LNCaP clone FGC (cell line): Measurements from ENCODE around the gene BRD1.

ENCODE experiments used
- DNase-seq: peaks from one replicate; pipeline ENCODE4 v3.0.0-alpha.2; 2011; ENCODE audit warnings: low read depth
- H3K4me3 ChIP-seq: 2 replicates; pipeline ENCODE4 v1.5.1; 2011; ENCODE audit warnings: mild to moderate bottlenecking, low read depth, low read length, control low read depth
- CTCF ChIP-seq: IDR thresholded peaks from 2 replicates; pipeline ENCODE4 v1.5.1; 2012; ENCODE audit warnings: mild to moderate bottlenecking; ENCODE audit not compliant: control insufficient read depth, insufficient read depth; ENCODE audit errors: extremely low read depth

The BRD1 gene

DNA sequence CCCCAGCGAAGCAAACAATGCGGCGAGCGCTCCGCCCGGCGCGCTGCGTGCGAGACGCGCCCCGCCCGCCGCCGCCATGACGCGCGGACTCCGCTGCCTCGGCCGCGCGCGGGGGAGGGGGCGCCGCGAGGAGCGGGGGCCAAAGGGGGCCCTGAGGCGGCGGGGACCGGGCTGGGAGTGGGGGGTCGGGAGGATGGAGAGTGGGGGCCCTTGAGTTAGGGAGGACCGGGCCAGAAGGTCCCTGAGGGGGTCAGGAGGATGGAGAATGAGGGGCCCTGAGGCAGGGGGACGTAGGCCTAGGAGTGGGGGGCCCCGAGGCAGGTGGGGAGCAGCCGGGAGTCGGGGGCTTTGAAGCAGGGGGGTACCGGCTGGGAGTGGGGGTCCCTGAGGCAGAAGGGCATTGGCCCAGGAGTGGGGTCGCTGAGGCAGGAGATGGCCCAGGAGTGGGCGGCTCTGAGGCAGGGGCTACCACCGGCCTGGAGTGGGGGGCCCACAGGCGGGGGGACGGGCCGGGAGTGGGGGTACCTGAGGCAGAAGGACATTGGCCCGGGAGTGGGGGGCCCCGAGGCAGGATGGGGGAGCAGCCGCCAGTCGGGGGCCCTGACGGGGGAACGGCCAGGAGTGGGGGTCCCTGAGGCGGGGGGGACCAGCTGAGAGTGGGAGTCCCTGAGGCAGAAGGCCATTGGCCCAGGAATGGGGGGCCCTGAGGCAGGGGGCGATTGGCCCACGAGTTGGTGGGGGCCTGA lies at the start of gene BRD1:
BRD1 (minus strand) TSS at position 21 of the 746 bp plus-strand sequence. CDS start 3,556 bp downstream, outside the sequence.
- no peak for TF ChIP-seq CTCF
- H3K4me3 ChIP-seq = peak within 1 kb of the TSS; percentile 79
- no peak for DNase-seq

DNA sequence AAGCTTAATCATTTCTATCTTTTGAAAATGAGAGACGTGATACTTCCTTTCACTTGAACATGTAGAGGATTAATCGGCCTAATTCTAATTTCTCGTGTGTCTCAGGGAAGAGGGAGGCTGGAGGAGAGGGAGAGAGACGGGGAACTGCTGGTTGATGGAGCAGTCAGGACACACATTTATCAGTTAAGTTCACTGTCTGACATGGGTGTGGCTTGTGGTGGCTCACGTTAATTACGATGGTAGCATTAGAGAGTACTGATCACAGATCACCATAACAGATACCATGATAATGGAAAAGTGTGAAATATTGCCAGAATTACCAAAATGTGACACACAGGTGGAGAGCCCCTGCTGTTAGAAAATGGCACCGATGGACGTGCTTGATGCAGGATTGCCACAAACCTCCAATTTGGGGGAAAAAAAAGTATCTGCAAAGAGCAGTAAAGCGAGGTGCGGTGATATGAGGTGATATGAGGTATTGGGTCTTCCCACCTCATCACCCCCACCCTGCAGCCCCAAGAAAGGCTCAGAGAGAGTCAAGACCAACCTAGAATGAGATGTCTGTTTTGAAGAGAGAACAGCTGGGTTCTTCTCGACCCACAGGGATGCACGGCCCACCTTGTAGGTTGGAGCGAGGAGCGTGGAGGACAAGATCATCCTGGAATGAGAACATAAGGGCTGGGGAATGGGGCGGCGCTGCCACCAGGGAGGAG lies 45.7 kb upstream of the BRD1 start:
- no peak overlapping the region for H3K4me3 ChIP-seq
- no peak for DNase-seq
- TF ChIP-seq CTCF = no peak

DNA sequence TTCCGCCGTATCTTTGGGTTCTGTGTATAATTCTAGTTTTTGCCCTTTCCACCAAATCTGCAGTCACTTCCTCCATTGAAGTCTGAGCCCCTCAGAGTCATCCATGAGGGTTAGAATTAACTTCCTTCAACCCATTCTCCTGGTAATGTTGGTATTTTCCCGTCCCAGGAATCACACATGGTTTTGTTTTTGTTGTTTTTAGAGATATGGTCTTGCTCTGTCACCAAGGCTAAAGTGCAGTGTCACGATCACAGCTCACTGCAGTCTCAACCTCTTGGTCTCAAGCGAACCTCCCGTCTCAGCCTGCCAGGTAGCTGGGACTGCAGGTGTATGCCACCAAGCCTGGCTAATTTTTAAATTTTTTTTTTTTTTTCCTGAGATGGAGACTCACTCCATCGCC lies 44.7 kb upstream of the BRD1 start:
- no peak overlapping the region for H3K4me3 ChIP-seq
- DNase-seq = no peak
- TF ChIP-seq CTCF = no peak

GRCh38 chr22:49871482-49871881 lies 43.8 kb upstream of the BRD1 start:
- H3K4me3 ChIP-seq = no peak overlapping the region
- DNase-seq = no peak
- no peak for TF ChIP-seq CTCF

DNA sequence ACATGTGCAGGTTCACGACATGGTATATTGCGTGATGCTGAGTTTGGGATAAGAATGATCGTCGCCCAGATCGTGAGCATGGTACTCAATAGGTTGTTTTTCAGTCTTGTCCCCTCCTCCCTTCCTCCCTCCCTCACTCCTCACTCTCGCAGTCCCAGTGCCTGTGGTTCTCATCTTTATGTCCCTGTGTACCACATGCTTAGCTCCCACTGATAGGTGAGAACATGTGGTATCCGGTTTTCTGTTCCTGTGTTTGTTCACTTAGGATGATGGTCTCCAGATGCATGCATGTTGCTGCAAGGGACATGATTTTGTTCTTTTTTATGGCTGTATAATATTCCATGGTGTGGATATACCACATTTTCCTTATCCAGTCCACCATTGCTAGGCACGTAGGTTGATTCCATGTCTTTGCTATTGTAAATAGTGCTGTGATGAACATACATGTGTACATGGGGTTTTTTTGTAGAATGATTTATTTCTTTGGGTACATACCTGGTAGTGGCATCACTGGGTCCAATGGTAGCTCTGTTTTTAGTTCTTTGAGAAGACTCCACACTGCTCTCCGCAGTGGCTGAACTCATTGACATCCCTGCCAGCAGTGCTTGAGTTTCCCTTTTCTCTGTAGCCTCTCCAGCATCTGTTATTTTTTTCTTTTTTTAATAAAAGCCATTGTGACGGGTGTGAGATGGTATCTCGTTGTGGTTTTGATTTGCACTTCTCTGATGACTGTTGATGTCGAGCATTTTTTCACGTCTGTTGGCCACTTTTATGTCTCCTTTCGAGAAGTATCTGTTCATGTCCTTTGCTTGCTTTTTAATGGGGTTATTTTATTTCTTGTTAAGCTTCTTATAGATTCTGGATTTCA lies 42.4 kb upstream of the BRD1 start:
- no peak for TF ChIP-seq CTCF
- DNase-seq = no peak
- no peak overlapping the region for H3K4me3 ChIP-seq

DNA sequence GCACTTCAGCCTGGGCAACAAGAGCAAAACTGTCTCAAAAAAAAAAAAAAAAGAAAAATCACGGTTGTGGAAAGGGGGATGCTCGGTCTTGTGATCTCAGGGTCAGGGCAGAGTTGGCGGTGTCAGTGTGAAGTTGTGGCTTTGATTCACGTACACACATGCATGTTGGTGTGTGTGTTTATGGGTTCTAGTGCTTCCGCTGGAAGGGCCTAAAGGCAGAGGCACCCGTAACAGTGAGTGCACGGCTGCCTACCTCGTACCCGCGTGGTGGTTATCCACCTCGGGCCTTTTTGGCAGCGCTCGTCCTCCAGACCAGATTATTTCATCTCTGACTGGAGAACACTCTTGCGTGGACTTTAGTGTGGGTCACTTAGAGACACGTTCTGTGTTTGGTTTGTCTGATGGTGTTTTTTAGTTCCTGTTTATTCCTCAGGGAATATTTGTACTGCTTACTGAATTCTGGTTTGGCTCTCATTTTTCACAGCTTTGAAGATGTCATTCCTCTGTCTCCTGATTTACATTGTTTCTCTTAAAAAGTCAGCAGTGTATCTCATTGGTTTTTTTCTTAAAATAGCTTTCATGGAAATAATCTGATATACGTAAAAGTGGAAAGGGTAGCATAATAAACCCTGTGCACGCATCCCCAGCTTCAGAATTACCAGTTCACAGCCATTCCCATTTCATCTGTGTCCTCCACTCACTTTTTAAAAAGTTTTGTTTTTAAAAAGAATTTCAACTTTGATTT lies 41.6 kb upstream of the BRD1 start:
- DNase-seq = no peak
- no peak for TF ChIP-seq CTCF
- H3K4me3 ChIP-seq = no peak overlapping the region
